D721Med (cell line): ENCODE results near the gene KCNN3.

ENCODE experiments used
- DNase-seq: peaks from one replicate; pipeline ENCODE4 v3.0.0; 2011; ENCODE audit warnings: low spot score; ENCODE audit not compliant: insufficient read length
- FAIRE-seq: peaks from 2 replicates; lab custom pipeline; 2011; peaks lifted over from hg19 to GRCh38; lab: Jason Lieb, UNC
- TF ChIP-seq, protein P1 (sequence below): IDR thresholded peaks from 2 replicates; pipeline ENCODE4 v1.5.1; 2012; ENCODE audit warnings: mild to moderate bottlenecking, control low read depth; ENCODE audit not compliant: insufficient read depth; ENCODE audit errors: missing control alignments

The KCNN3 gene

DNA sequence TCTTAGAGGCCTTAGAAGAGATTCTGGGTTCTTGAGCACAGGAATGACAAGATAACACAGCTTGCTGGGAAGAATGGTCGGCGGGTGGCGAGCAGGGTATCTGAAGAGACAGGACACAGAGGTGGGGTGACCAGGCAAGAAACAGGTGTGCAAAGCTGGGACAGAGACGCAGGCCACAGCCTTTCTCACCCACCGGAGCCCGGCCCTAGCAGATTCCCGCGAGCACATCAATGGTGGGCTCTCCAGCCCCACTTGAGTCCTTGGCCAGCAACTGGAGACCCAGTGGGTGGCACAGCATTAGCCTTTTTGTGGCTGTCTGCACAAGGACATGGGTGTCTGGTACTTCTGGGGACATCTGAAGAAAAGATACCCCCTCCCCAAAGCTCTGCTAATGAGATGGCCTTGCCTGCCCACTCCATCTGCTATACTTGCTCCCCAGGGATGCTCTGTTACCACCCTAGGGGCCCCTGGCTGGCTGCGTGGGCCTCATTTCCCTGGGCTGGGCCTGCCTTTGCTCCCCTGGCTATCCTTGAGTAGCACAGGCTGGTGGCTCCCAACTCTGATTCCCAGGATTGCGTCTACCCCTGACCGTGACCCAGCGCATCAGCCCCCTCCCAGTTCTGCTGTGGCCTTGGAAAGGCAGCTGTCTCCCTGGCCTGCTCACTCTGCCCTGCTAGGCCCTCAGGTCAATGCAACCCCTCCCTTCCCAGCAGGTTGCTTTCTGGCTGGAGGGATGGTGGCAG is 134.8 kb downstream of the KCNN3 start:
- TF ChIP-seq, protein P1, sequence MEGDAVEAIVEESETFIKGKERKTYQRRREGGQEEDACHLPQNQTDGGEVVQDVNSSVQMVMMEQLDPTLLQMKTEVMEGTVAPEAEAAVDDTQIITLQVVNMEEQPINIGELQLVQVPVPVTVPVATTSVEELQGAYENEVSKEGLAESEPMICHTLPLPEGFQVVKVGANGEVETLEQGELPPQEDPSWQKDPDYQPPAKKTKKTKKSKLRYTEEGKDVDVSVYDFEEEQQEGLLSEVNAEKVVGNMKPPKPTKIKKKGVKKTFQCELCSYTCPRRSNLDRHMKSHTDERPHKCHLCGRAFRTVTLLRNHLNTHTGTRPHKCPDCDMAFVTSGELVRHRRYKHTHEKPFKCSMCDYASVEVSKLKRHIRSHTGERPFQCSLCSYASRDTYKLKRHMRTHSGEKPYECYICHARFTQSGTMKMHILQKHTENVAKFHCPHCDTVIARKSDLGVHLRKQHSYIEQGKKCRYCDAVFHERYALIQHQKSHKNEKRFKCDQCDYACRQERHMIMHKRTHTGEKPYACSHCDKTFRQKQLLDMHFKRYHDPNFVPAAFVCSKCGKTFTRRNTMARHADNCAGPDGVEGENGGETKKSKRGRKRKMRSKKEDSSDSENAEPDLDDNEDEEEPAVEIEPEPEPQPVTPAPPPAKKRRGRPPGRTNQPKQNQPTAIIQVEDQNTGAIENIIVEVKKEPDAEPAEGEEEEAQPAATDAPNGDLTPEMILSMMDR = no peak
- DNase-seq (no peak), FAIRE-seq (no peak)

- TF ChIP-seq, protein P1 = no peak
- DNase-seq (no peak), FAIRE-seq (no peak)
Measured at GRCh38 chr1:154733621-154734020, 136.5 kb downstream of the KCNN3 start.

GRCh38 chr1:154730986-154731489 is 139.0 kb downstream of the KCNN3 start:
- FAIRE-seq (no peak), DNase-seq (no peak)
- TF ChIP-seq, protein P1 = no peak

DNA sequence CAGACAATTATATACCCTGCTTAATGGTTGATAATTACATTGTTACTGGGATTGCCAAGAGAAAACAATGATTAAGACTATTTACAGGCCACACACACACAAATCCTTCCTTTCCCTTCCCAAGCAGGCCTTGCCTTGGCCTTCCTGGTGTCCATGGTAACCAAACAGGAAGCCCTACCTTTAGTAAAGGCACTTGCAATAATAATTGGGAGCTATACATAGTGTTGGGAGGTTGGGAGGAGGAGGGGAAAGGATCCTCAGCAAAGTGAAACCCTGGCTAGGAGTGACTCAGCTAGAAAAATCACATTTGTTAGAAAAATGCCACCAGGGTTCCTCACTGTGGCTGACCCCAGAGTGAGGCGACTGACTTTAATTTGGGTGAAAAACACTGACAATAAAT is 139.8 kb downstream of the KCNN3 start:
- DNase-seq (no peak), FAIRE-seq (no peak)
- TF ChIP-seq, protein P1 = no peak

DNA sequence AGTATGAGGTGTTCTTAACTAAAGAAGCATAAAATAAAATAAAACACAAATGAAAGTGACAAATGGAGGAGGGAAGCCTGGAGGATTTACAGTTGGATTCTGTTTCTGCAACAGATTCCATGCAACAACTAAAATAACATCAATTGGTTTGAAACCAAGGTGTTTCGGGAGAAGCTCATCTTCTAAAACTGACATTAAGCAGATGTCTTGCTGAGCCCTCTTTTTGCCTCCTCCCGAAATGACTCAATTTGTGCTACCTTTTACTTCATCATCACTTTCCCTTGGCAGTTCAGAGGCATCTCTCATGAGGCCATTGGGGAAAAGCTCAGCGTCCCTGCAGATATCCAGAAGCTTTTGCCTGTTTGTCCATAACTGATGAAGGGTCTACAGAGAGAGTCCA is 140.5 kb downstream of the KCNN3 start:
- TF ChIP-seq, protein P1 = no peak
- no peak for FAIRE-seq
- no peak for DNase-seq

GRCh38 chr1:154729031-154729442 is 141.0 kb downstream of the KCNN3 start:
- DNase-seq = no peak
- TF ChIP-seq, protein P1 = no peak
- FAIRE-seq = no peak
